Measurements from ENCODE around the gene LRRC4C.
"Not testable (repeated sequence)": the region's sequence is repeated elsewhere in the genome, so short reads cannot be mapped to it uniquely, and the experiment has no call there.

Gene LRRC4C

GRCh38 chr11:40885250-40885954, 574.0 kb downstream of the LRRC4C start:
- no peak for DNase-seq

- DNase-seq: no peak
Observed at GRCh38 chr11:40882301-40882700, 577.2 kb downstream of the LRRC4C start.

GRCh38 chr11:40879911-40880310, 579.5 kb downstream of the LRRC4C start:
- no peak for DNase-seq

- no peak for DNase-seq
Observed at GRCh38 chr11:40877981-40878380, 581.5 kb downstream of the LRRC4C start.

GRCh38 chr11:40877256-40877655, 582.2 kb downstream of the LRRC4C start:
- no peak for DNase-seq

GRCh38 chr11:40867991-40868632, 591.3 kb downstream of the LRRC4C start:
- no peak for DNase-seq

- not testable (repeated sequence) for DNase-seq
Observed at GRCh38 chr11:40857754-40858153, 601.7 kb downstream of the LRRC4C start.

GRCh38 chr11:40842750-40843339, 616.6 kb downstream of the LRRC4C start:
- DNase-seq: no peak

- no peak for DNase-seq
Observed at GRCh38 chr11:40841231-40841630, 618.2 kb downstream of the LRRC4C start.

- DNase-seq: no peak
Observed at GRCh38 chr11:40838181-40838683, 621.2 kb downstream of the LRRC4C start.

- DNase-seq: no peak
Observed at GRCh38 chr11:40827116-40827515, 632.3 kb downstream of the LRRC4C start.

- DNase-seq: no peak
Observed at GRCh38 chr11:40826601-40827000, 632.9 kb downstream of the LRRC4C start.

- no peak for DNase-seq
Observed at GRCh38 chr11:40825201-40825834, 634.1 kb downstream of the LRRC4C start.

- no peak for DNase-seq
Observed at GRCh38 chr11:40819230-40819629, 640.2 kb downstream of the LRRC4C start.

GRCh38 chr11:40816976-40817375, 642.5 kb downstream of the LRRC4C start:
- no peak for DNase-seq

GRCh38 chr11:40797981-40798380, 661.5 kb downstream of the LRRC4C start:
- no peak for DNase-seq

GRCh38 chr11:40787224-40787623, 672.2 kb downstream of the LRRC4C start:
- no peak for DNase-seq

GRCh38 chr11:40763046-40763445, 696.4 kb downstream of the LRRC4C start:
- no peak for DNase-seq

- DNase-seq: no peak
Observed at GRCh38 chr11:40759341-40759740, 700.1 kb downstream of the LRRC4C start.

GRCh38 chr11:40754297-40754696, 705.2 kb downstream of the LRRC4C start:
- DNase-seq: no peak

- DNase-seq: no peak
Observed at GRCh38 chr11:40746282-40746681, 713.2 kb downstream of the LRRC4C start.

GRCh38 chr11:40732132-40732531, 727.3 kb downstream of the LRRC4C start:
- no peak for DNase-seq
